Measurements from ENCODE around the gene PCDH12. TPM values are rescaled to one million over a fixed set of nuclear protein-coding genes. Genes with fewer than 3 reads are reported as not detected.
A peak's percentile ranks its signal among the peaks of the same experiment; 100 is the strongest.

PCDH12 gene
- total and polyA plus RNA-seq, 9 donors = 13.0 to 19.9 (median 18.7) TPM

GRCh38 chr5:141898448-141899049 lies 59.5 kb downstream of the PCDH12 start:
- peaks cover 2% of the 10 kb centered on the region for H3K27me3 ChIP-seq (ENCODE audit: control insufficient read depth, insufficient read depth, low read length)
- no CpG with 5 or more reads among the region's 2 CpGs for WGBS (ENCODE audit: insufficient coverage)
- DNase-seq = peak; percentile 52
- no peaks in the 10 kb centered on the region for H3K9me3 ChIP-seq (replicated peaks; ENCODE audit: control insufficient read depth, low read depth, low read length)
- no peaks in the 10 kb centered on the region for H3K36me3 ChIP-seq (ENCODE audit: control insufficient read depth, insufficient read depth, low read length)
- H3K27ac ChIP-seq (ENCODE audit: low read length) = no peak overlapping the region
- no peaks in the 10 kb centered on the region for H3K4me1 ChIP-seq (ENCODE audit: control insufficient read depth, insufficient read depth, low read length)
- H3K4me3 ChIP-seq (ENCODE audit: low read length) = no peak overlapping the region

DNA sequence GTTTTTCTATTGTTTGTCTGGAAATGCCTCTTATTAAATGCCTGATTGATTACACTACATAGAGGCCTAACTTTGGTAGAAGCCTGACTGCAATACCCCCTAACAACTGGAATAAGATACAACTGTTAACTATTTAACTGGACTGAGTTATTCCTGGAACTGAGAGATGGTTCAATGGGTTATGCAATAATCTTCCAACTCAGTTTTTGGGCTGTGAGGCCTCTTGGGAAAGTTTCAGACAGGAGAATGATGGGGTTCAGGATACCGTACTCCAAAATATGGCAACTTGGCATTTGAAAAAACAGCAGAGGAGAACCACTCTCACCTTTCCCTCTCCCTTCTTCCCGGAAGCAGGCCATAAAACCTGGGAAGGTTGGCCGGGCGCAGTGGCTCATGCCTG lies 60.6 kb downstream of the PCDH12 start:
- Histone ChIP-seq H3K4me1 (ENCODE audit: control insufficient read depth, insufficient read depth, low read length) (no peaks in the 10 kb centered on the region), H3K36me3 (ENCODE audit: control insufficient read depth, insufficient read depth, low read length) (no peaks in the 10 kb centered on the region), H3K27me3 (ENCODE audit: control insufficient read depth, insufficient read depth, low read length) (no peaks in the 10 kb centered on the region), H3K27ac (ENCODE audit: low read length) (no peak overlapping the region), H3K9me3 (replicated peaks; ENCODE audit: control insufficient read depth, low read depth, low read length) (no peaks in the 10 kb centered on the region), H3K4me3 (ENCODE audit: low read length) (no peak overlapping the region)
- WGBS (ENCODE audit: insufficient coverage) = no CpG with 5 or more reads among the region's 4 CpGs
- no peak for DNase-seq

Other genes starting within 250 kb of the PCDH12 start
- 20.3 TPM for gene PCDH1, start 79.8 kb downstream of the PCDH12 start, total RNA-seq
- gene PCDH1, start 79.8 kb downstream of the PCDH12 start, polyA plus RNA-seq (ENCODE audit: insufficient read depth in 1 of 8, insufficient read length in 8 of 8, low replicate concordance in 1 of 8) = 10 to 100 TPM; 13.9 to 24.7 (median 17.6) TPM
- gene DELE1, start 34.3 kb downstream of the PCDH12 start, total RNA-seq = 66.5 TPM
- gene DELE1, start 34.3 kb downstream of the PCDH12 start, polyA plus RNA-seq (ENCODE audit: insufficient read depth in 1 of 8, insufficient read length in 8 of 8, low replicate concordance in 1 of 8) = 10 to 100 TPM; 60.5 to 97.1 (median 82.5) TPM
- gene RNF14, start 10.9 kb upstream of the PCDH12 start, total RNA-seq = 47.1 TPM
- 10 to 100 TPM; 34.1 to 41.7 (median 37.0) TPM for gene RNF14, start 10.9 kb upstream of the PCDH12 start, polyA plus RNA-seq (ENCODE audit: insufficient read depth in 1 of 8, insufficient read length in 8 of 8, low replicate concordance in 1 of 8)
- 26.5 TPM for gene GNPDA1, start 54.8 kb upstream of the PCDH12 start, total RNA-seq
- gene GNPDA1, start 54.8 kb upstream of the PCDH12 start, polyA plus RNA-seq (ENCODE audit: insufficient read depth in 1 of 8, insufficient read length in 8 of 8, low replicate concordance in 1 of 8) = 10 to 100 TPM; 15.9 to 28.9 (median 22.0) TPM
- gene NDFIP1, start 150.6 kb upstream of the PCDH12 start, total RNA-seq = 46.8 TPM
- 10 to 100 TPM; 53.4 to 77.2 (median 64.5) TPM for gene NDFIP1, start 150.6 kb upstream of the PCDH12 start, polyA plus RNA-seq (ENCODE audit: insufficient read depth in 1 of 8, insufficient read length in 8 of 8, low replicate concordance in 1 of 8)